ENCODE data around the gene KCTD7.
"Not testable (repeated sequence)": the region's sequence is repeated elsewhere in the genome, so short reads cannot be mapped to it uniquely, and the experiment has no call there.

The KCTD7 gene

GRCh38 chr7:66628361-66629221 lies at the start of gene KCTD7:
Gene KCTD7, plus strand, starts transcription at chr7:66628881. Its CDS starts 184 bp downstream, at chr7:66629065.
- peak; percentile 89 to 92 for DNase-seq

DNA sequence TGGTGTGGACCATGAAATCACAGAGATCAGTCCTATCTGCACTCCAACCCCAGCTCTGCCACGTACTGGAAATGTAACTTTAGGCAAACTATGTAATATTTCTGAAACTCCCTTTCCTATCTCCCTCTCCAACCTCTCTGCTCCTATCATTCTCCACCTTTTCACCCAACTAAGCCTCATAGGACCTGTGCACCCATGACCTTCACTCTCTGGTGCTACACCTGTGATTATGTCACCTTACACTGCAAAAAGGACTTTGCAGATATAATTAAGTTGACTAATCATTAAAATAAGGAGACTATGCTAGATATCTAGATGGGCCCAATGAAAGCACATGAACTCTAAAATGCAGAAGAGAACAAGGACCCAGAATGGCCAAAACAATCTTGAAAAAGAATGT lies 48.3 kb upstream of the KCTD7 start:
- not testable (repeated sequence) for DNase-seq

GRCh38 chr7:66582816-66583489 lies 45.7 kb upstream of the KCTD7 start:
- DNase-seq, result not testable (repeated sequence)

DNA sequence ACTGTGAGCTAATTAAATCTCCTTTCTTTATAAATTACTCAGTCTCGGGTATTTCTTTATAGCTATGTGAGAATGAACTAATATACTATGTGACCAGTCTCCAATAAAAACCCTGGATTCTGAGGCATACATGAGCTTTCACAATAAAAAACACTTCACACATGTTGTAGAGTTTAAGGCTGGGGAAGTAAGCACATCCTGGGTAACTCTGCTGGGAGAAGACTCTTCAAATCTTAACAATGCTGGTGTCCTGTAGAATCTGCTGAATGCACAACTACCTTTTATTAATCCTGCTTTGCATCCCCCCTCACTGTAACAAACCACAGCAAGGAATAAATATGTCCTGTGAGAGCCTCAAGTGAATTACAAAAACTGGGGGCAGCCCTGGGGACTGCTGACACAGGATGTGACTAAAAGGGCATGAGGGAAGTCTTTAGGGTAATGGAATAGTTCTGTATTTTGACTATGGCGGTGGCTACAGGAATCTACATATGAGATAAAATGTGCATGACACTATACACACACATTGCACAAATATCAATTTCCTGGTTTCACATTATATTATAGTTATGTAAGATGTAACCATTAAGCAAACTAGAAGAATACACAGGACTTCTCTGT lies 45.1 kb upstream of the KCTD7 start:
- peak in 1 of 2 donors; percentile 35 for DNase-seq

GRCh38 chr7:66586181-66586580 lies 42.5 kb upstream of the KCTD7 start:
- no peak for DNase-seq

DNA sequence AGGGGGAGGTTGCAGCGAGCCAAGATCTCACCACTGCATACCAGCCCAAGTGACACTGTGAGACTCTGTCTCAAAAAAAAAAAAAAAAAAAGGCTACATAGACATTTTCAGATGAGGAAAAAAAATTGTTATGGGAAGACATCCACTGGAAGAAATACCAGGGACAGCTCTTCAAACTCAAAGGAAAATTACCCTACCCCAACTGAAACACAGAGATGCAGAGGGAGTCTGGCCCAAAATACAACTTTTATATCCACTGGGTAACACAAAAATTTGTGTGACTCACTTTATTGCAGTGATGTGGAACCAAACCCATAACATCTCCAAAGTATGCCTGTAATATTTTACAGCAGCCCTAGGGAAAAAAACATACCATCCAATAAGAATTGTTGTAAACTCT lies 40.5 kb upstream of the KCTD7 start:
- not testable (repeated sequence) for DNase-seq

GRCh38 chr7:66588856-66589570 lies 39.7 kb upstream of the KCTD7 start:
- DNase-seq, result not testable (repeated sequence)

GRCh38 chr7:66590302-66591057 lies 38.2 kb upstream of the KCTD7 start:
- not testable (repeated sequence) for DNase-seq

DNA sequence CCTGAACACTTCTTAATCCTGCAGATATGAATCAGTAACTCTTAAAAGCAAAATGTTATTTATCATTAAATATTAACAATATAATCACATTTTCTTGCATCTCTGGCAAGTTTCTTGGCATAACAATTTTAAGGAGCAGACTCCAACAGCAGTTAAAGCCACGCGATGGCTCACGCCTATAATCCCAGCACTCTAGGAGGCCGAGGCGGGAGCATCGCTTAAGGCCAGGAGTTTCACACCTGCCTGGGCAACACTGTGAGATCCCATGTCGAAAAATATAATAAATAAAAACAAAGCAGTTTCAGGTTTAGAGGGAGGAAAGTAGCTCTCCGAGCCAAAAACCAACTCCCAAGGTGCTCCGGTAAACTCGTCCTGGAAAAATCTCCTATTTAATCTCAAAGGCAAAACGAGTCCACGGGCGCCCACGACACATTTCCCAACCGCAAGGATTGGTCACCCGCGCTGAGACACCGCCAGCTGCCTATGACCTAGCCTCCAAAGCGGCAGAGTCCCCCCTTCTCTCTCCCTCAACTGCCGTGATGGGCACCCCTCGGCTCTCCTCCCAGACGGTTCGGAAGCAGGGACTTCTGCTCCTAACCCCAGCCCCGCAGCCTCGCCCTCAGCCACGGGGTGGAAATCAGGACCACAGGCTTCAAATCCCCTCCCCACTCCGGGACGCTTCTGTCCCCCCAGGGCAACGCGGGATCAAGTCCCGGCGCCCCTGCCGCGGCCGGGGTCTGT lies 37.5 kb upstream of the KCTD7 start:
- not testable (repeated sequence) for DNase-seq

GRCh38 chr7:66591799-66592596 lies 36.7 kb upstream of the KCTD7 start:
- DNase-seq, result peak; percentile 59 to 62

DNA sequence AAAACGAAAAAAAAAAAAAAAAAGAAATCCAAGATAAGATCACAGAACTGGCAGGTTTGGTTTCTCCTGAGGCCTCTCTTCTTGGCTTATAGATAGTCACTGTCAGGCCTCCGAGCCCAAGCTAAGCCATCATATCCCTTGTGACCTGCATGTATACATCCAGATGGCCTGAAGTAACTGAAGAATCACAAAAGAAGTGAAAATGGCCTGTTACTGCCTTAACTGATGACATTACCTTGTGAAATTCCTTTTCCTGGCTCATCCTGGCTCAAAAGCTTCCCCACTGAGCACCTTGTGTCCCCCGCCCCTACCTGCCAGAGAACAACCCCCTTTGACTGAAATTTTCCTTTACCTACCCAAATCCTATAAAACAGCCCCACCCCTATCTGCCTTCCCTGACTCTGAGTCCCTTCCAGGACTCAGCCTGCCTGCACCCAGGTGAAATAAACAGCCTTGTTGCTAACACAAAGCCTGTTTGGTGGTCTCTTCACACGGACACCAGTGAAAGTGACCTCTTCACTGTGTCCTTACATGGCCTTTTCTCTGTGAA lies 36.0 kb upstream of the KCTD7 start:
- DNase-seq, result not testable (repeated sequence)

DNA sequence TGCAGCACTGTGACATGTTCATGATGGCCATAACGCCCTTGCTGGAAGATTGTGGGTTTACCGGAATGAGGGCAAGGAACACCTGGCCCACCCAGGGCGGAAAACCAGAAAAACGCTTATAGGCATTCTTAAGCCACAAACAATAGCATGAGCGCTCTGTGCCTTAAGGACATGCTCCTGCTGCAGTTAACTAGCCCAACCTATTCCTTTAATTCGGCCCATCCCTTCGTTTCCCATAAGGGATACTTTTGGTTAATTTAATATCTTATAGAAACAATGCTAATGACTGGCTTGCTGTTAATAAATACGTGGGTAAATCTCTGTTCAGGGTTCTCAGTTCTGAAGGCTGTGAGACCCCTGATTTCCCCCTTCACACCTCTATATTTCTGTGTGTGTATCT lies 34.6 kb upstream of the KCTD7 start:
- DNase-seq, result not testable (repeated sequence)

DNA sequence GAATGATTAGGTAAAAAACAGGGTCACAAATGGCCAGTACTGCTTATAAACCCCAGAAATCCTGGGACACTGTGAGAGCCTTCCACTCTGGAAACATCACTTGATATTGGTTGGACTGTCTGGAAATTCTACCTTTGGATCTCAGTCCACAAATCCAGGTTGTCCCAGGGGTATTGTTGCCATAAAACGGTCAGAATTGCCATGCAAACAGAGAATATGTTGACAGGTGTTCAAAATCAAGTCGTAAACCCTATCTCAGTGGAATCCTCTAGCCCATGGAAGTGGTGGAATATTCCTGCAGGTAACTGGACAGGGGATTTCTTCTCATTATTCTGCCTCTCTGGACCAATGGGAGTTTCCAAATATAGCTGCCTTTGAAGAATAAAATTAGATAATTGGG lies 31.2 kb upstream of the KCTD7 start:
- no peak for DNase-seq

- no peak for DNase-seq
Observed at GRCh38 chr7:66602159-66602558, 26.5 kb upstream of the KCTD7 start.

DNA sequence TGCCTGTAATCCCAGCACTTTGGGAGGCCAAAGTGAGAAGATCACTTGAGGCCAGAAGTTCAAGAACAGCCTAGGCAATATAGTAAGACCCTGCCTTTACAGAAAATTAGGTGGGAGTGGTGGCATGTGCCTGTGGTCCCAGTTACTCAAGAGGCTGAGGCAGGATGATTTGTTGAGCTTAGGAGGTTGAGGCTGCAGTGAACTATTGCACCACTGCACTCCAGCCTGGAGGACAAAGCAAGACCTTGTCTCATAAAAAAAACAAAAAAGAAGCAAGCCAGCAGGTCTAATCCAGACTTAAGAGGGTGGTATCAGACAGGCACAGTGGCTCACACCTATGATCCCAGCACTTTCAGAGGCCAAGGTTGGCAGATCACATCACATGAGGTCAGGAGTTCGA lies 24.5 kb upstream of the KCTD7 start:
- no peak for DNase-seq

DNA sequence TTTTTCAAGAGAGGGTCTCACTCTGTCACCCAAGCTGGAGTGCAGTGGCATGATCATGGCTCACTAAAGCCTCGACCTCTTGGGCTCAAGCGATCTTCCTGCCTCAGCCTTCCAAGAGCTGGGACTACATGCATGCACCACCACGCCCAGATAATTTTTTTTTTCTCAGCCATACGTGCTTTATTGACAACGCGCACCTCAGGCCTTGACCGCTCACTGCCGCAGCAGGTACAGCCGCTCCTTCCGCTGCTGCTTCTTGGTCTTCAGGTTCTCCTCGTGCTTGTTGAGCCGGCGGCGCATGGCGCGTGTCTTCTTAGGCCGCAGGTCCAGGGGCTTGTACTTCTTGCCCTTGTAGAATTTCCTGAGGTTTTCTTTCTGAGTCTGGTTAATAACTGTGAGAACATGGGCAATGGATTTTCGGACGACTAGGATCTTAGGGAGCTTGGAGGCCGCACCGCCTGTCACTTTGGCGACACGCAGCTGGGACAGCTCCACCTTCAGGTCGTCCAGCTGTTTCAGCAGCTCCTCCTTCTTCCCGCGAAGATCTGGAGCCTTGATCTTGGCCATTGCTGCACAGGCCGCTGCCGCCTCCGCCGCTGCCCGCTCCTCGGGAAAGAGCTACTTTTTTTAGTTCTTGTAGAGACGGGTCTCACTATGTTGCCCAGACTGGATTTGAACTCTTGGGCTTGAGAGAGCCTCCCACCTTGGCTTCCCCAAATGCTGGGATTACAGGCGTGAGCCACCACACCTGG lies 22.0 kb upstream of the KCTD7 start:
- DNase-seq, result not testable (repeated sequence)

DNA sequence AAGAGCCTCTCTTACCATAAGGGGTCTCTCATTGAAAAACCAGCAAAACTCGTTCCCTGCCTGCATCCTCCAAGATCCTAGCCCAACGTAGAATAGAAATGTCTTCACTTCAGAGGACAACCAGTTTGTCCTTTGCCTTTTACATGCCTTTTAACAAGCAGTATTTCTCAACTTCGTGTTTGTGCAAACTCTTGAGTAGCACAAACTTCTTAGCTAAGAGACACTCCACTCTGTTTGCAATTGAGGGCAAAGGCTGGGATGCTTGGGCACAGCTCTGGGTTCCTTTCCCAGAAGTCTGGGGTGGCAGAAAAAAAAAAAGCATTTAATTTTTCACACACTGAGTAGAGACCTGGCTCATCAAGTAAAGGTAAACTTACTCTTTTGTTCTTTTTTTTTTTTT lies 19.5 kb upstream of the KCTD7 start:
- no peak for DNase-seq

DNA sequence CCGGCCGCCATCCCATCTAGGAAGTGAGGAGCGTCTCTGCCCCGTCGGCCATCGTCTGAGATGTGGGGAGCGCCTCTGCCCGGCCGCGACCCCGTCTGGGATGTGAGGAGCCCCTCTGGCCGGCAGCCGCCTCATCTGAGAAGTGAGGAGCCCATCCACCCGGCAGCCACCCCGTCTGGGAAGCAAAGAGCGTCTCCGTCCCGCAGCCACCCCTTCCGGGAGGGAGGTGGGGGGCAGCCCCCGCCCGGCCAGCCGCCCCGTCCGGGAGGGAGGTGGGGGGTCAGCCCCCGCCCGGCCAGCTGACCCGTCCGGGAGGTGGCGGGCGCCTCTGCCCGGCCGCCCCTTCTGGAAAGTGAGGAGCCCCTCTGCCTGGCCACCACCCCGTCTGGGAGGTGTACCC lies 14.1 kb upstream of the KCTD7 start:
- not testable (repeated sequence) for DNase-seq

DNA sequence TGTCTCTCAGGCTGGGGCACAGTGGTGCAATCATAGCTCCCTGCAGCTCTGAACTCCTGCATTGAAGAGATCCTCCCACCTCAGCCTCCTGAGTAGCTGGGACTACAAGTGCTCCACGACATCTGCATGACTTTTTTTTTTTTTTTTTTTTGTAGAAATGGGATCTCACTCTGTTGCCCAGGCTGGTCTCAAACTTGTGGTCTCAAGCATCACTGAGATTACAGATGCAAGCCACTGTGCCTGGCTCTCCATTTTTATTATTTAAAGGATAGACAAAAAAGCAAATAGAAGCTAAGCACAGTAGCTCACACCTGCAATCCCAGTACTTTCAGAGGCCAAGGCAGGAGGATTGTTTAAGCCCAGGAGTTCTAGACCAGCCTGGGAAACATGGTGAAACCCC lies 13.0 kb upstream of the KCTD7 start:
- no peak for DNase-seq

DNA sequence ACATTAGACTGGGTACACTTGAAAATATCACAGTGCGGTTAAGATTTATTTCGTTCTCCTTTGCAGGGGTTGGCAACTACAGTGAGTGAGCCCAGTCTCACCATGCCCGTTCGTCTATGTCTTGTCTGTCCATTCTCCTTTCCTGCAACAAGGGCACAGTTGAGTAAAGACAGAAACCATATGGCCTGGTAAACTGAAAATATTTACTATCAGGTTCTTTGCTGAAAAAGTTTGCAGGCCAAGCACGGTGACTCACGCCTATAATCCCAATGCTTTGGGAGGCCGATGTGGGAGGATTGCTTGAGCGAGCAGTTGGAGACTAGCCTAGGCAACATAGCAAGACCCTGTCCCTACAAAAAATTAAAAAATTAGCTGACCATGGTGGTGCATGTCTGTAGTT lies 11.4 kb upstream of the KCTD7 start:
- no peak for DNase-seq
